ENCODE results near the gene MACROD1. TPM values are rescaled to one million over a fixed set of nuclear protein-coding genes. Genes with fewer than 3 reads are reported as not detected.

Gene MACROD1
- total and polyA plus RNA-seq, 8 donors: 13.5 to 25.1 (median 20.3) TPM

- Histone ChIP-seq H3K9me3 (no peaks in the 10 kb centered on the region), H3K27ac (no peak overlapping the region), H3K4me1 (peaks cover 22 to 43% of the 10 kb centered on the region in 2 donors), H3K36me3 (peaks cover 0 to 47% of the 10 kb centered on the region in 2 donors), H3K27me3 (peaks cover 0 to 48% of the 10 kb centered on the region in 2 donors), H3K4me3 (peak overlapping the region in 1 of 2 donors; percentile 26)
- DNase-seq: peak in 3 of 4 donors; percentile 50 to 86 (median 64)
- ATAC-seq: peak; percentile 38
- TF ChIP-seq CTCF (IDR thresholded peaks at IDR 0.05): no peak
- intact Hi-C loops (cut with DNase I): loop anchor here (2.0 to 5.0 kb wide), 2 partner anchors 148 to 149 kb away; no protein-coding TSS in a partner anchor
Observed at GRCh38 chr11:63999349-64000025, 166.4 kb downstream of the MACROD1 start.

GRCh38 chr11:63998558-63999348 is 167.2 kb downstream of the MACROD1 start:
- peaks cover 22 to 43% of the 10 kb centered on the region in 2 donors for H3K4me1 ChIP-seq
- H3K36me3 ChIP-seq: peaks cover 0 to 55% of the 10 kb centered on the region in 2 donors
- no peak for TF ChIP-seq CTCF (IDR thresholded peaks at IDR 0.05)
- DNase-seq (peak in 1 of 4 donors; percentile 76), ATAC-seq (no peak)
- peak overlapping the region in 1 of 2 donors; percentile 26 for H3K4me3 ChIP-seq
- H3K9me3 ChIP-seq: no peaks in the 10 kb centered on the region
- intact Hi-C loops (cut with DNase I): loop anchor here in 1 of 2 donors (5.0 kb wide), 1 partner anchor 149 kb away; no protein-coding TSS in a partner anchor
- H3K27ac ChIP-seq: no peak overlapping the region
- peaks cover 0 to 46% of the 10 kb centered on the region in 2 donors for H3K27me3 ChIP-seq

GRCh38 chr11:63997801-63998337 is 168.0 kb downstream of the MACROD1 start:
- Histone ChIP-seq H3K9me3 (no peaks in the 10 kb centered on the region), H3K4me1 (peaks cover 22 to 43% of the 10 kb centered on the region in 2 donors), H3K27ac (no peak overlapping the region), H3K36me3 (peaks cover 0 to 64% of the 10 kb centered on the region in 2 donors), H3K4me3 (no peak overlapping the region), H3K27me3 (peaks cover 0 to 40% of the 10 kb centered on the region in 2 donors)
- intact Hi-C loops (cut with DNase I): loop anchor here in 1 of 2 donors (5.0 kb wide), 1 partner anchor 149 kb away; no protein-coding TSS in a partner anchor
- TF ChIP-seq CTCF (IDR thresholded peaks at IDR 0.05): no peak
- ATAC-seq (no peak), DNase-seq (no peak)

GRCh38 chr11:63997104-63997700 is 168.7 kb downstream of the MACROD1 start:
- ATAC-seq: no peak
- Histone ChIP-seq H3K9me3 (no peaks in the 10 kb centered on the region), H3K27me3 (peaks cover 0 to 33% of the 10 kb centered on the region in 2 donors), H3K36me3 (peaks cover 0 to 70% of the 10 kb centered on the region in 2 donors), H3K4me3 (no peak overlapping the region), H3K27ac (no peak overlapping the region), H3K4me1 (peaks cover 22 to 40% of the 10 kb centered on the region in 2 donors)
- no peak for DNase-seq
- no peak for TF ChIP-seq CTCF (IDR thresholded peaks at IDR 0.05)
- intact Hi-C loops (cut with DNase I): loop anchor here in 1 of 2 donors (5.0 kb wide), 1 partner anchor 150 kb away; no protein-coding TSS in a partner anchor
